Mesothelial cell of epicardium (in vitro differentiated cells): ENCODE results near the gene INHBC. TPM values are rescaled to one million over a fixed set of nuclear protein-coding genes. Genes with fewer than 3 reads are reported as not detected.
A peak's percentile ranks its signal among the peaks of the same experiment; 100 is the strongest.

ENCODE experiments used
- DNase-seq, 2 experiments: peaks; one replicate each; pipeline ENCODE4 v3.0.0; 2021; ENCODE audit warnings: low spot score in 2 of 2; ENCODE audit not compliant: unreplicated experiment in 2 of 2
- H3K27ac Mint-ChIP-seq: 2 replicates; pipeline ENCODE4 v1.8.0; 2021; ENCODE audit warnings: mixed read lengths
- H3K27me3 Mint-ChIP-seq: 2 replicates; pipeline ENCODE4 v1.8.0; 2021; ENCODE audit warnings: low read depth, mixed read lengths
- H3K36me3 Mint-ChIP-seq: 2 replicates; pipeline ENCODE4 v1.8.0; 2021; ENCODE audit warnings: mixed read lengths
- H3K4me1 Mint-ChIP-seq: 2 replicates; pipeline ENCODE4 v1.8.0; 2021; ENCODE audit warnings: mixed read lengths
- H3K4me3 Mint-ChIP-seq: 2 replicates; pipeline ENCODE4 v1.8.0; 2021; ENCODE audit warnings: mild to moderate bottlenecking, moderate library complexity, mixed read lengths
- H3K9me3 Mint-ChIP-seq: 2 replicates; pipeline ENCODE4 v1.8.0; 2021; ENCODE audit warnings: mixed read lengths
- total RNA-seq: library from RNA; stranded (reverse); gene quantifications from 3 replicates; pipeline ENCODE4 v1.2.1, GENCODE V29; 2021
- TF ChIP-seq, protein P1 (sequence below): fragments of 200-600 bp; sonication (generic); IDR thresholded peaks from one replicate; pipeline ENCODE4 v1.5.0; 2021; ENCODE audit warnings: antibody characterized with exemption; ENCODE audit not compliant: unreplicated experiment

Gene INHBC
- total RNA-seq, 1 donor from 2014 or later, result 0.31 TPM

DNA sequence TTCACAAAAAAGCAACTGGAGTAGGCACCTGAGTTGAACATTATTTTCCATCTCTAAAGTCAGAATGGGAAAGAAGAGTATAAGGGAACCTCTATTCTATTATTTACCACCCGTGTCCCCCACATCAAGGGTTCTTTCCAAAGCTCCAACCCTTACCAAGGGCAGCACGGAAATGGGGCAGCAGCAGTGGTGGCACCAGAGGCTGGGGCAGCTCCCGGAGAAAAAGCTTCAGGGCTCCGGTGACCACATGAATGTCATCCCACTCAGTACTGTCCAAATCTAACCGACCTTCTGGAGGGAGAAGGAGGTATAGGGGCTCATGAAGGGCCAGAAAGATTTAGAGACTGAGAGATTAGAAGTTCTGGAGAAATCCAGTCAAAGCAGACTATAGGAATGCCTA is 39.3 kb downstream of the INHBC start:
- Mint-ChIP-seq H3K4me1 (peaks cover 23% of the 10 kb centered on the region), H3K4me3 (no peak overlapping the region), H3K27me3 (peaks cover 97% of the 10 kb centered on the region), H3K36me3 (no peaks in the 10 kb centered on the region), H3K9me3 (no peaks in the 10 kb centered on the region), H3K27ac (no peak overlapping the region)
- TF ChIP-seq, protein P1, sequence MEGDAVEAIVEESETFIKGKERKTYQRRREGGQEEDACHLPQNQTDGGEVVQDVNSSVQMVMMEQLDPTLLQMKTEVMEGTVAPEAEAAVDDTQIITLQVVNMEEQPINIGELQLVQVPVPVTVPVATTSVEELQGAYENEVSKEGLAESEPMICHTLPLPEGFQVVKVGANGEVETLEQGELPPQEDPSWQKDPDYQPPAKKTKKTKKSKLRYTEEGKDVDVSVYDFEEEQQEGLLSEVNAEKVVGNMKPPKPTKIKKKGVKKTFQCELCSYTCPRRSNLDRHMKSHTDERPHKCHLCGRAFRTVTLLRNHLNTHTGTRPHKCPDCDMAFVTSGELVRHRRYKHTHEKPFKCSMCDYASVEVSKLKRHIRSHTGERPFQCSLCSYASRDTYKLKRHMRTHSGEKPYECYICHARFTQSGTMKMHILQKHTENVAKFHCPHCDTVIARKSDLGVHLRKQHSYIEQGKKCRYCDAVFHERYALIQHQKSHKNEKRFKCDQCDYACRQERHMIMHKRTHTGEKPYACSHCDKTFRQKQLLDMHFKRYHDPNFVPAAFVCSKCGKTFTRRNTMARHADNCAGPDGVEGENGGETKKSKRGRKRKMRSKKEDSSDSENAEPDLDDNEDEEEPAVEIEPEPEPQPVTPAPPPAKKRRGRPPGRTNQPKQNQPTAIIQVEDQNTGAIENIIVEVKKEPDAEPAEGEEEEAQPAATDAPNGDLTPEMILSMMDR, result no peak
- no peak for DNase-seq

DNA sequence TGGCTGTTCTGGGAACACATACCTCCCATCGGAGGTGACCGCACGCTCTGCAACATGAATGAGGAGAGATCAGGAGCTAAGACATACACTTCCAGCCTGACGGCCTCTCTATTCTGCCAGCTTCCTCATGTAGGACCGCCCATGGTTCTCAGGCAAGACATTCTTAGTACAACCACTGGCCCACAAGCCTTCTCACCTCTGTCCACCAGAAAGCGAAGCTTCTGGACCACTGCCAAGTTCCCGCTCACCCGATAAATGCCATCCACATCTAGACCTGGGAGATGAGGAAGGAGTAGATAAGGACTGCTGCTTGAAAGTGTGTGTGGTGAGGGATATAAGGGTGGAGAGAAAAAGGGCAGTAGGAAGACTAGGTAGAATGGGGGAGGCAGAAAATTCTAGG is 39.8 kb downstream of the INHBC start:
- Mint-ChIP-seq H3K27me3 (peaks cover 97% of the 10 kb centered on the region), H3K27ac (no peak overlapping the region), H3K4me3 (peak overlapping the region; percentile 16), H3K9me3 (no peaks in the 10 kb centered on the region), H3K36me3 (no peaks in the 10 kb centered on the region), H3K4me1 (peaks cover 23% of the 10 kb centered on the region)
- DNase-seq, result no peak
- TF ChIP-seq, protein P1, result no peak

DNA sequence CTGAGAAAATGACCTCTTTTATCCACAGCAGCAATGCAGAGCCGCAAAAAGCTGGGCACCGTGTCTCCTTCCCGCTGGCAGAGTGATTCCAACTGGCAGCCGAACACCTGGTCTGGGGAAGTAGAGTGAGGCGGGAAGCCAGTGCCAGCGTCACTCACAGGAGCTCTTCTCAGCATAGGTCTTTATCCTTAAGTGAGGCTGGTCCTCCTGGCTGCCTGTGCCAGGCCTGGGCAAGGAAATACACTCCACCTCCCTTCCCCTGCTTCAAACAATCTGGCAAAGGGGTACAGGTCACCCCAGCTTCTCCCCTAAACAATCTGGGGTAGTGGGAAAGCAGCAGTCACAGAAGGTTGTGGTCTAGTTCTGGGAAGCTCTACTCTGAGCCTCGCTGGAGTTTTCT is 40.3 kb downstream of the INHBC start:
- TF ChIP-seq, protein P1, result no peak
- no peak for DNase-seq
- Mint-ChIP-seq H3K36me3 (no peaks in the 10 kb centered on the region), H3K4me3 (peak overlapping the region; percentile 16), H3K27ac (no peak overlapping the region), H3K9me3 (no peaks in the 10 kb centered on the region), H3K27me3 (peaks cover 97% of the 10 kb centered on the region), H3K4me1 (peaks cover 23% of the 10 kb centered on the region)

DNA sequence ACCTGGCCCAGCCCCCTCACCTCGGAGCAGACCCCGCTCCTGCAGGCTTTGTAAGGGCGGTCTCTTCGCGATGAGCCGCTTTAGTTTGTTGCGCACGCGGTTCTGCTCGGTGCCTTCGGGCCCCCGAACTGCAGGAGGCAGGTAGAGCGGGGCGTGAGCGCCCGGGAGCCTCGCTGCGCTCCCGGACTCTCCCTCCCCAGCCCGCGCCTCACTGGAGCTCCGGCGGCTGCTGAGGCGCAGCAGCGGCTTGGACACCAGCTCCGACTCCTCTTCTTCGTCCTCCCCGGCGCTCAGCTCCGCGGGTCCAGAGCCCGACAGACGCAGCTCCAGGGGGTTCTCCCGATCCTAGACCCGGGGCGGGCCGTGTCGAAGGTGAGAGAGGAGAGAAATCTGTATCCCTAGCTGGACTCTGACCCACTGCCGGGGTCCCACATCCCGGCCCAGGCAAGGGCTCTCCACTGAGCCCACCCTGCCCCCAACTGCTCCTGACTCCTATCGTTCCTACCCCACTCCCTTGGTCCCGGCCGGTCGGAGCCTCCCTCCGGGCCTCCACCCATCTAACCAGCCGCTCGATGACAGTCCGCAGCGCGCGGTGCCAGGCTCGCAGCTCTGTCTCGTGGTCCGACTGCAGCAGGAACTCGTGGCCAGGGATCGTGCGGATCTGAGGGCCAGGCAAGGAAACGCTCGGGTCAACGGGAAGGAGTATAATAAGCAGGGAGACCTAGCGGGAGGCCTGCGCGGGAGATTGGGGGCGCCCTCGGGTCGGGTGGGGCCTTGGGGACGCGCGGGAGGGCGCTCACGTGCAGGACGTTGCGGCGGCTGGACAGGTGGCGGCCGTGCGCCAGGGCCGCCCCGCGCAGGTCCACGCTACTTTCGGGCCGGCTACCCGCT is 40.9 kb downstream of the INHBC start:
- no peak for DNase-seq
- H3K4me1 Mint-ChIP-seq, result peaks cover 23% of the 10 kb centered on the region
- TF ChIP-seq, protein P1, result no peak
- no peaks in the 10 kb centered on the region for H3K9me3 Mint-ChIP-seq
- no peak overlapping the region for H3K27ac Mint-ChIP-seq
- H3K27me3 Mint-ChIP-seq, result peaks cover 95% of the 10 kb centered on the region
- H3K4me3 Mint-ChIP-seq, result peak overlapping the region; percentile 66
- no peaks in the 10 kb centered on the region for H3K36me3 Mint-ChIP-seq

DNA sequence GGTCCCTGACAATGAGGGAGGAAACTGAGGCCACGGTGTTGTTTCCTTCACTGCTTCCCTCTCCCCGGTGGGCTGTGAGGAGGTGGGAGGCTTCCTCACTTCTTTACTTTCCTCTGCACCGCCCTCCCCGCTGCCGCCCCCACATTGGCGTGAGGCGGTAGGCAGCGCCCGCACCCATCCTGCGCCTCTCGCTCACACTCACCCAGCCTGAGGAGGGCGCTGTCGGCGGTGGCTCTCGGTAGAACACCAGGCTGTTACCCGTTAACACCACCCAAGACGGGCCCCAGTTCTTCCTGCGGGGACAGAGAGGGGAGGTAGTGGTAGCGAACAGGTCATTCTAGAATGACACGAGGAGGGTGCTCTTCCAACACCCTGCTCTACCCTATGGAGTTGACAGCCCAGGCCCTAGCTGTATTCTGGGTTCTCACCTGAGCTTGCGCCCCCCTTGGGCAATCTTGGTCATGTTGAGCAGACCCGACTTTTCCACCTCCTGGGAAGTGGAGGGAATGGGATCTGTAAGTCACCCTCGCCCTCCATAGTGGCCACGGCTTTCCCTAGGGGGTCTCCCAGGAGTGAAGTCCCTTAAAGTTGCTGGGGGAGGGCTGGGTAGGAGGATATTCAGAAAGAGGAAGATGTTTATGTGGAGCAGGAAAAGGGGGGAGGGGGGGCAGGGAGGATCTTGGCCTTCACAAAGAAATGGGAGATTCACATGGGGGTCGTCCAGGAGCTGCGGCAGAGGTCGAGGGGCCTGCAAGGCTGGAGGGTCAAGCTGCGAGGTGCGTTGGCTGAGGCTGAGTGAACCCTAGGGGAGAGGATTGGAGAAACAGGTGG is 41.8 kb downstream of the INHBC start:
- H3K9me3 Mint-ChIP-seq, result no peaks in the 10 kb centered on the region
- H3K4me1 Mint-ChIP-seq, result peaks cover 23% of the 10 kb centered on the region
- H3K27me3 Mint-ChIP-seq, result peaks cover 94% of the 10 kb centered on the region
- no peak for DNase-seq
- H3K36me3 Mint-ChIP-seq, result no peaks in the 10 kb centered on the region
- TF ChIP-seq, protein P1, result no peak
- H3K4me3 Mint-ChIP-seq, result peak overlapping the region; percentile 66
- no peak overlapping the region for H3K27ac Mint-ChIP-seq
